SKM-1 treated with dmso at 0.1 percent for 144 hours (cell line): ENCODE results near the gene NLRP14.

ENCODE experiments used
- DNase-seq: peaks from one replicate; lab custom pipeline; 2025; ENCODE audit not compliant: unreplicated experiment; lab: John Stamatoyannopoulos, UW

Gene NLRP14

DNA sequence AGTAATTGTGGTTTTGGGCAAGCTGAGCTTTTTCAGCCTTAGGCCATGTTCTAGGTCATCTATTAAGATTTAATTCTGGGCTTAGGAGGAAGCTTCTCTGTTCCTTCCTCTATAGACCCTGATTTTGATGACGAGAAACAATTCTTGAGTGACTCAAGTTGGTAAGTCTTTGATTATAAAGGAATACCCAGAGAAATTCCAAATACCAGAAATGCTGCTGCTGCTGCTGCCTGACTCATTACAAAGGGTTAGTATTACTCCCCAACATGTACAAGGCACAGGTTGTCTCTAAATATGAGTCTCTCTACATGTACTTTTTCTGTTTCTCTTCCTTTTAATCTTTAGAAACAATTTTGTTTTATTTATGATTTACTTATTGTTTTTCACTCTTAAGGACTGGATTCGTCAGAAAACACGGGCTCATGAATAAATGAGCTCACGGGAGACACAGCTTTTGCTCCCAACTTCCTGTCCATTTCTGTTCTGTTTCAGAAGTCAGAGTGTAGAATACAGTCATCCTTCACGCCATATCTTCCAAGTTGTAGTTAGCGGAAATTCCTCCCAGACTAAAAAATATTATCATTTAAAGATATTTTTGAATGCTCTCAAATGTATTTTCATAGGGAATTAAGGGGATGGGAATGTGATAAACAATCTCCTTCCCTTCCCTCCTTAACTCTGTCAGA, 36.7 kb downstream of the NLRP14 start:
- DNase-seq = no peak

DNA sequence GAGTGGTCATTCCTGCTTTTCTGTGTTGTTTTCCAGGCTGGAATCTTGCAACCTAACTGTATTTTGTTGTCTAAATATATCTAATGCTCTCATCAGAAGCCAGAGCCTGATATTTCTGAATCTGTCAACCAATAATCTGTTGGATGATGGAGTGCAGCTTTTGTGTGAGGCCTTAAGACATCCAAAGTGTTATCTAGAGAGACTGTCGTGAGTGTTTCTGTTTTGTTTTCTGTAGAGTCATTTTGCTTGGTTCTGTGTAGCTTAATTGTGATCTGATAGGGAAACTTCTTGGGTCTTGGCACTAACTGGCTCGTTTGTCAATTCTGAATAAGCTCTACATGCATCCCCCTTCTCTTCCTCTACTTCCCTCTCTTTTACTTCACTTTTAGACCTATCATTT, 37.4 kb downstream of the NLRP14 start:
- DNase-seq = no peak

- no peak for DNase-seq
Observed at GRCh38 chr11:7060868-7061267, 40.6 kb downstream of the NLRP14 start.

- no peak for DNase-seq
Observed at GRCh38 chr11:7062534-7062933, 42.3 kb downstream of the NLRP14 start.

DNA sequence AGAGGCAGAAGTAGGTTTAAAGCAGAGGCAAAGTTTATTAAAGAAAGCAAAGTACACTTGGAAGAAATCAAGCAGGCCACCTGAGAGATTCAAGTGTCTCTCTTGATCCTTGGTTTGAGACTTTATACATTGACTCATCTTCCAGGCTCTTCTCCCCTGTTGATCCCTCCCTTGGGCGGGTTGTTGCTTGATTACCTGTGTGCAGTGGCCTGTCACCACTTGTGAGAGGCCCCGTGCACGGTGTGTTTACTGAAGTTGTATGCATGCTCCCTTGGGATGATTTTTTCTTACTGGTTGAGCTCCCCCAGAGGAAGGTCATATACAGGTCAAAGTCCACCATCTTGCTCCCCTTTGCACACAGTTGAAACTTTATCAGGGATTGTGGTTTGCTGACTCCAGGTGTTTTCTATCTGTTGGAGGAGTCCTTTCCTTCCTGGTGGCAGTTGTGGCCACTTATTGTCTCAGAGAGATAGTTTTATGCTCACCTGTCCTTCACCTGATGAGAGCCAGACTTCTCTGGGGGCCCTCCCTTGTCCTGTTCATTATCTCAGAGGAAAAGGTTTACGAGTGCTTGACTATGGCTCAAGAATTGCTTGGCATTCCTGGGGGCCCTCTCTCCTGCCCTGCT, 52.2 kb downstream of the NLRP14 start:
- DNase-seq = no peak

GRCh38 chr11:7077101-7077500, 56.8 kb downstream of the NLRP14 start:
- DNase-seq = no peak

GRCh38 chr11:7079545-7080135, 59.4 kb downstream of the NLRP14 start:
- no peak for DNase-seq

DNA sequence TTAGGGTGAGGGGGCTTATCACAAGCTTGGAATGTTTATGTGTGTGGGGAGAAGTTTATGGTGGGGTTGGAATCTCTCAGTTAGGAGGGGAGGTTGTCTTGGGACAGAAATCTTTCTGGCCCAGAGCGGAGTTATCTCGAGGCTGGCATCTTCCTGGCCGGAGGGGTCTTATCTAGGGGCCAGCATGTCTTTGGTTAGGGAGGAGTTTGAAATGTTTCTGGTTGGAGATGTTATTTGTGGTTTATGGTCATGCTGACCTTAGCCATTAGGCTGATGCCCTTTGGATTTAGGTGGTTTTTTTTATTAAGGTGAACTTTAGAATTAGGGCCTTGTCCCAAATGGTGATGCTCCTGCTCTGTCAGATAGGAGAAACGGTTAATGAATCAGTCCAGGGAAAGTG, 60.6 kb downstream of the NLRP14 start:
- no peak for DNase-seq

- no peak for DNase-seq
Observed at GRCh38 chr11:7081441-7081840, 61.2 kb downstream of the NLRP14 start.

- no peak for DNase-seq
Observed at GRCh38 chr11:7088921-7089320, 68.6 kb downstream of the NLRP14 start, which contains the start of gene RBMXL2. RBMXL2 (plus strand) TSS chr11:7088998; CDS start chr11:7089121, 123 bp downstream.

DNA sequence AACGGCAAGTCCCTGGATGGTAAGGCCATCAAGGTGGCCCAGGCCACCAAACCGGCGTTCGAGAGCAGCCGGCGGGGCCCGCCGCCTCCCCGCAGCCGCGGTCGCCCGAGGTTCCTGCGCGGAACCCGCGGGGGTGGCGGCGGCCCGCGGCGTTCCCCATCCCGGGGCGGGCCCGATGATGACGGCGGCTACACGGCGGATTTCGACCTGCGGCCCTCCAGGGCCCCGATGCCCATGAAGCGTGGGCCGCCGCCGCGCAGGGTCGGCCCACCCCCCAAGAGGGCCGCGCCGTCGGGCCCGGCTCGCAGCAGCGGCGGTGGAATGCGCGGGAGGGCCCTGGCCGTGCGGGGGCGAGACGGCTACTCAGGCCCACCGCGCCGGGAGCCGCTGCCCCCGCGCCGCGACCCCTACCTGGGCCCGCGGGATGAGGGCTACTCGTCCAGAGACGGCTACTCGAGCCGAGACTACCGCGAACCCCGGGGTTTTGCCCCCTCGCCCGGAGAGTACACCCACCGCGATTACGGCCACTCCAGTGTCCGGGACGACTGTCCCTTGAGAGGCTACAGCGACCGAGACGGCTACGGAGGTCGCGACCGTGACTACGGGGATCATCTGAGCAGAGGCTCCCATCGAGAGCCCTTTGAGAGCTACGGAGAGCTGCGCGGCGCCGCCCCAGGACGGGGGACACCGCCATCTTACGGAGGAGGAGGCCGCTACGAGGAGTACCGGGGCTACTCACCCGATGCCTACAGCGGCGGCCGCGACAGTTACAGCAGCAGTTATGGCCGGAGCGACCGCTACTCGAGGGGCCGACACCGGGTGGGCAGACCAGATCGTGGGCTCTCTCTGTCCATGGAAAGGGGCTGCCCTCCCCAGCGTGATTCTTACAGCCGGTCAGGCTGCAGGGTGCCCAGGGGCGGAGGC, 69.3 kb downstream of the NLRP14 start:
- DNase-seq = no peak

DNA sequence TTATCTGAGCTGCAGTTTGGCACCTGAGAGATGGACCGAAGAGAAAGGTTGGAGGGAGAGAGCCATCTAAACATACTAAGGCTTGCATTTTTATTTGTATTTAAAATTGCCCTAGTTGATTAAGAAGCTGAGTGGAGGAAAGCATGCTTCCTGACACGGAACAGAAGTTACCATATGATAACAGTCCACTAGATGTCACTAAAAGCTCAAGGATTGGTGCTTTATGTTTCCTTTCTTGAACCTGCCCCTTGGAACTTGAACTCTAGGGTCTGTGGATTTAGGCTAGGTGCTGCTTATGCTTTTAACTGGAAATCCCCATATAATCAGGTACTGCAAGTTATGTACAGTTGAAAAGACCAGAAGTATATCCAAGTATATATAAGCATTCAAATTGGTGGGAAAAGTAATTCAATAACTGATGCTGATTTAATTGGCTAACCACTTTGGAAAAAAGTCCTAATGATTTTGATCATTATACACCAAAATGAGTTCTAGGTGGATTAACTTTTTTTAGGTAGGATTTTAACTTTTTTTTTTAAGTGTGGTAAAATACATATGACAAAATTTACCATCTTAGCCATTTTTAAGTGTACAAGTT, 78.1 kb downstream of the NLRP14 start:
- DNase-seq = peak; percentile 55

- DNase-seq = no peak
Observed at GRCh38 chr11:7115780-7116179, 95.5 kb downstream of the NLRP14 start.

DNA sequence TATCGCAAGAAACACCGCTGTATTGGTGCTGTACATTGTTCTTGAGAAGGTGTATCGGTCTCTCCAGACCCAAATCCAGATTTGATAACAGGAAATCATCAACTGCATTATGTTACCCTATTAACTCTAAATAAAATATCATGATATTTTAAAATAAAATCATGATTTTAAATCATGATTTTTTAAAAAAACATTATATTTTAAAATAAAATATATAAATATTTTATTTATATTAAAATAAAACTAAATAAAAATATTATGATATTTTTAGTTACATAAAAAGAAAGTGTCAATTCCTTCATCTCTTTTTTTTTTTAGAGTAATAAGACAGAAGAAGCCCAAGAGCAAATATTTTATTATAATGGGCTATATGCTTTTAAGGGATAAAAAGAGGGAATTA, 96.1 kb downstream of the NLRP14 start:
- DNase-seq = no peak
